GM21737 (cell line): Measurements from ENCODE around the gene SH3RF1.
A peak's percentile ranks its signal among the peaks of the same experiment; 100 is the strongest.
"Not testable (repeated sequence)": the region's sequence is repeated elsewhere in the genome, so short reads cannot be mapped to it uniquely, and the experiment has no call there.

Experiments
- ATAC-seq: cut with Tn5 transposase; IDR thresholded peaks from one replicate; pipeline ENCODE4 v1.9.1; 2021; ENCODE audit warnings: mild to moderate bottlenecking, moderate library complexity; ENCODE audit not compliant: unreplicated experiment

The SH3RF1 gene

DNA sequence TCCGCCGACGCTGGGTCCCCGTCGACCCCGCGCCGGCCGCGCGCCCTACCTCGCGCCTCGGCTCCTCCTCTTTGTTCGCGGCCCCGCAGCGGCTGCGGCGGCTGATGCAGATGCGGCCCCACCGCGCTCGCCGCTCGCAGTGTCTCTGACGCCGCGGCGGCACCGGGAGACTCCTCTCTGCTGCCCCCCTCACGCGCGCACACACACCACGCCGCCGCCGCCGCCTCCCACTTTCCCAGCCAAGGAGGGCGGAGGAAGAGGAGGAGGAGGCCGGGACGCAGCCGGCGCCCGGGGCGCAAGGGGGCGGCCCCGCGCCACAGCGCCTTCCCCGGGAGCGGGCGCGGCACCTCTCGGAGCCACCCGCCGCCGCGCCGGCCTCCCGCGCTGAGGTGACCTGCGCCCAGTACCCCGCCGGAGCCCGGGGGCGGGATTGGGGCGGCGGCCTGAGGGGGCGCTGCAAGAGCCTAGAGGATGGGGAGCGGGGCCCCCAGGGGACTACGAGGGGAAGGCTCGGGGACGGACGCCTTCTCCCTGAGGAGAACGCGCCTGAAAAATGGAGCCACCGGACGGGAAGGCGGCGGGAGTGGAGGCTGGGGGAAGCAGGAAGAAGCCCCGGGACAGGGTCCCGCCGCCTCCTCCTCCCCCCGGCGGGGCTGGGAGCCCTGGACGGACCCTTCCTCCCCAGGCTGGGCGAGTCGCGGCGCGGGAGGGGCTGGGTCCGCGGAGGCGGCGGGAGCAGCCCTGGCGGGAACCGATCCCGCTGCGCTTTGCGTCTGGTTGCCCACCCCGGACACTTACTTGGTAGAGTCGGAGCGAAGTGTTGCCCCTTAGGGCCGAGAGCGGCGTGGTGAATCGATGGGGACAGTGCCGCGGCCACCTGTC is at the start of gene SH3RF1:
TSS of gene SH3RF1 (minus strand) at position 147 of the 882 bp plus-strand sequence. CDS start 1,744 bp downstream, outside the sequence.
- peak; percentile 62 for ATAC-seq

DNA sequence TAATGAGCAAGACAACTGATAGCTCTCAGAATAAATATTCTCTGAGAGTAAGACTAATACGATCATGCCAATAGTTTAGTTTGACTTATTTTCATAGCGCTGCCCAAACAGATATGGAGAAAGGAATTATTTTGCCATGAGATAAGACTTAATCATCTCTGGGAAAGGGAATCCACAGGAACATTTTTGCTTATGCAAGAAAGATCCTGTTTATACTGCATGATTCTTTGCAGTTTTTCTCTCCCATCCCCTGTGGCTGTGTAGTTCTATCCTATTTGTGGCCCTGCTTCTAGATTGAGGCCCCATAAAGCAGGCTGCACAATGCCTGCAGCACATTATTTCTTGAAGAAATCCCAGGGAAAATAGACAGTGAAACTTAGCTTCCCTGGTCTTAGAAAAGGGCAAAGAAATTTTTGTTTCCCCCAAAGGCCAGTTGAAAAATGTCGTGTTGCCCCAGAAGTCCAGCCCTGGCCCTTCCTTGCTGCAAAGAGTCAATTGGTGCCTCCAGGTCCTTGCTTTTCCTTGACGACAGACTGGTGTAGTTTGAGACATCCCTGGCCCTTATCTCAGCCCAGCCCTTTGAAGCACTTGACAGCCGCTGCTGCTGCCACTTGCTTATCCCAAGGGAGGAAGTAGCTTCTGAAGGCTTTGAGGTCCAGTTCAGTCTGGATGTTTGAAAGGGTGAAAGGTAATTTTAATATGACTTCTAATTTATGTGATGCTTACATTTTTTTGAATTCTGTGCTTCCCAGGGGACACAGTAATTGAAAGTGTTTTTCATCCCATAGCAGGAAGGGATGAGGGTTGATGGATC is 45.0 kb upstream of the SH3RF1 start:
- ATAC-seq, result no peak

DNA sequence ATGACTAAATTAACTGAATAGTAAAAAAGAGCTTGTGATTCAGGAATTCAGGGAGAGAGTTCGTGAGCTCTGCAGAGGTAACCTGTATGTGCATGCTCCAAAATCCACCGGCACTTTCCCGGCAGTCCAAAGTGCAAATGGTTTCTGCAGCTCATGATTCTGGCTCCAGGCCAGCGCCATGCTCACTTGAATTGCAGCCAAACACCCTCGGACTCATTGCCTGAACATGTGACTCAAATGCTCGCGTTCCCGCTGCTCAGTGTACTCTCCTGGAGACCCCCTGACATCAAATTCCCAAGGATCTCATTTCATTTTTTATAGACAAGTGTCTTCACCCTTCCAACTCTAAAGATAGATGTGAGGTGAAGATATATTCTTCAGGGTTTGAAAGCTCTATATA is 44.1 kb upstream of the SH3RF1 start:
- ATAC-seq, result no peak

DNA sequence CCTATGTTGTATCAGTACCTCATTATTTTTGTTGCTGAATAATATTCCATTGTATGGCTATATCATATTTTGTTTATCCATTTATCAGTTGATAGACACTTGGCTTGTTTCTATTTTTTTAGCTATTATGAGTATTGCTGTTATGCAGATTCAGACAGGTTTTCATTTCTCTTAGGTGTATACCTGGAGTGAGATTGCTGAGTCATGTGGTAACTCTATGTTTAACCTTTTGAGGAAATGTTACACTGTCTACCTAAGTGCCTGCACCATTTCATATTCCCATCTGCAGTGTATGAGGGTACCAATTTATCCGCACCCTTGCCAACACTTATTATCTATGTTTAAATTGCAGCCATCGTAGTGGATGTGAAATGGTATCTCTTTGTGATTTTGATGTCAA is 43.0 kb upstream of the SH3RF1 start:
- ATAC-seq, result no peak

DNA sequence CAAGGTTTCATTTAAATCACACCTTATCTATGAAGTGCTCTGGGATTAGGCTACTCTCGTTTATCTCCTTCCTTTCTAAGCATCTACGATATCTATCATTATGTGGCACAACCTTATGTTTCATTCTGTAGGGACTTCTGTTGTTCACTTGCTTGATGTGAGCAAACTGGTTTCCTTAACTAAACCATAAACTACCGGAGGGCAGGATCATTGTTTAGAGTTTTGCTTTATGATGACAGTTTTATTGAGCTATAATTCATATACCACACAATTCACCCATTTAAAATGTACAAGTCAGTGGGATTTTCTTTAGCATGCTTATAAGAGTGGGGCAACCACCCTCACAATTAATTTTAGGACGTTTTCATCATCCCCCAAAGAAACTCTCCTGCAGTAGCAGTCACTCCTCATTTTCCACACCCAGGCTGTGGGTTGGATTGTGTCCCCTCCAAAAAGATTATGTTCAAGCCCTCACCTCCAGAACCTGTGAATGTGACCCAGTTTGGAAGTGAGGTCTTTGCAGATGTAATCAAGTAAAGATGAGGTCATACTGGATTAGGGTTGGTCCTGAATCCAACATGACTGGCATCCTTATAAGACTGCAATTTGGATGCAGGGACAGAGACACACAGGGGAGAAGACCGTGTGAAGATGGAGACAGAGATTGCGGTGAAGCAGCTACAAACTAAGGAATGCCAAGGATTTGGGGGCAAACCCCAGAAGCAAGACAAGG is 42.1 kb upstream of the SH3RF1 start:
- ATAC-seq, result no peak

DNA sequence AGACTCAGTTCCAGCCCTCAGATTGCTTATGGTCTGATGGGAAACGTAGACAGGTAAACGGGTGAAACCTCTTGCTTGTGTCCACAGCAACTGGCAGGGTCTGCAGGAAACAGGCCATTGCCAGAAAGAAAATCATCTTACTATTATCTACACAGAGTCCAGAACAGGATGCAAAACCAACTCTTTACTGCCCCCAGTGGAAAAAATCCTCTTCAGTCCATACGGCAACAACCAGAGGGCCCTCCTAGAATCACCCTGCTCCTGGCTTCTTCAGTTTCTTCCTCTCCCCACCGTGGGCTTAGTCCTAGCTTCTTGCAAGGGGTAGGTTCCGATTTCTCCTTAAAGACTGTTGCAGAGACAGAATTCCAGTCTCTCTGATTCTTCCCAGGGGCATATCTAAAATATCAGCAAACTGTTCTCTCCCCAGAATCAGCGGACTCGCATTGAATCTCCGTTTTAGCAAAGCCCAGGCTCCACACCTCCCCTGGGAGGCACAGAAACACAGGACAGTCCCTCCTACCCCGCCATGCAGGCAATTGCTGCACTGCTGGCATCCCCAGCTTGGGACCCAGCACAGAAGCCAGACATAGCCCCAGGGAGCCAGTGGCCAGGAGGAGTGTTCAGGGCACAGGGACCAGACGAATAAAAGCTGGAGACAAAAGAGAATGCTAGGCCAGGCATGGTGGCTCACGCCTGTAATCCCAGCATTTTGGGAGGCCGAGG is 41.0 kb upstream of the SH3RF1 start:
- ATAC-seq, result no peak

DNA sequence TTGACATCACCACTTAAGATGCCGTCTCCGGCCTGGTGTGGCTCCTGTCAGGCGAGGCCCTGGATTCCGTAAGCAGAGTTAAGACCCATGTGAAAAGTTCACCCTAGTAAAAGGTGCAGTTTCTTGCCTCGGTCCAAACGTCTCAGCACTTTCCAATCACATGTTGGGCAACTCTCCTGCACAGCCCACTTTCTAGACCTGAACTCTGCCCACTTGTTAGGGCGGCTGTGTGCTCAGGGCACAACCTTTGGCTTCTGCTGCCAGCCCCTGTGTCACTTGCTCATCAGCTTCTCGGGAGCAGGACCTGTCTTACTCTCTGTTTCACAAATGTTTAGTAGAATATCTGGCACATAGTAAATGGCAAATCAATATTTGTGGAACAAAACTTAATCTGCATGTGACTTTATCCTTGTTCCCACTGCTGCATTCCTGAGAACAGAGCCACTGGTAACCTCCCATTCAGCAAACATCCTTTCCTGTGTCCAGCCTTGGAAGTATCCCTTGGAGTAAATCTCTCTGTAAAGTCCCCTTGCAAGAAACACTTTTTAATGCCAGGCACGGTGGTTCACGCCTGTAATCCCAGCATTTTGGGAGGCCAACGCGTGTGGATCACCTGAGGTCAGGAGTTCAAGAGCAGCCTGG is 38.7 kb upstream of the SH3RF1 start:
- no peak for ATAC-seq

DNA sequence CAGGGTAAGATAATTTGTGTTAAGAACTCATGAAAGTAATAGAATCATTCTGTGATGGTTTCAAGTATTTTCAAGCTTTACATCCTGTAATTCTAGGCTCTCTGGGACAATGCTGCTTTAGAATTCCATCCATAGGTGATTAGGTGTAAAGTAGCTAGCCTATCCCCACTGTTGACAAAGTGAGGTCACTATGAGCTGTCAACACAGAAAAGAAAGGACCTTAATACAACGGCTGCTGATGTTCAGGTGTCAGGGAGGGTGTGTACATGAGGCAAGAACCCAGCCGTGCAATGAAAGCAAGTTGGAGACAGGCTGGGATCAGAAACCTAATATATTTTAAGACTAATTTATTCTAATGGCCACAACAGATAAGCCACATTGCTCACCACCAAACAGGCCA is 36.8 kb upstream of the SH3RF1 start:
- no peak for ATAC-seq

DNA sequence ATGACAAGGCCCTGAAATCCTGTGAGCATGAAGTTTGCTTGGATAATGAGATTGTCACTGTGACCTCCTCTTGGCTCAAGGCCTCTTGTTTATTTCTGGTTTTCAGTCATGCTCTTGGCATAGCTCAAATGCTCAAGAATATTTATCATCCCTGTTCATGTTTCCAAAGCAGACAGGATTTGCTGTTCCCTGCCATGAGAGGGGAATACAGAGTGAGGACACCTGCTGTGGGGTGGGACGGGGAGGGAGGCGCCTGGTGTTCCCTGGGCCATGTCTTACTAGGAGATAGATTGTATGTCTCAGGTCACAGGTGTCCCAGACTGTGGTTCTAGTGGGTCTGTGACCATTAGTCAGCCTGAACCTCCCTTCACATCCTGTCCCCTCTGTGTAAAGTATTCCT is 34.9 kb upstream of the SH3RF1 start:
- ATAC-seq, result no peak

DNA sequence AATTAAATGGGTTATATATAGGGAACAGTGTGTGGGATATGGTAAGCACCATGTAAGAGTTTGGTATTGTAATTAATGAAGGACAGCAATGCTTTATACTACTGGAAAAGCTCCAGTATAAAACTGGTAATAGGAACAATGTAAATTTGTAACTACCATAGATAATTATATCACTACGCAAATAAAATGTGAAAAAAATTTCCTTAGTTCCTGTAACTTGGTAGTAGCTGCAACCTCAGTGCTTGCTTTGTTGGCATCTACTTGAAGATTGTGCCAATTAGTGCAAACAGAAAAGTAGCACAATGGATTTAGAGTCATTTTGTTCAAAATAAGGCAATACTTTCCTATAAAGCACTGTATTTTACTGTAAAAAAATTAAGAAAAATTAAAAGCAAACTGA is 34.4 kb upstream of the SH3RF1 start:
- no peak for ATAC-seq

DNA sequence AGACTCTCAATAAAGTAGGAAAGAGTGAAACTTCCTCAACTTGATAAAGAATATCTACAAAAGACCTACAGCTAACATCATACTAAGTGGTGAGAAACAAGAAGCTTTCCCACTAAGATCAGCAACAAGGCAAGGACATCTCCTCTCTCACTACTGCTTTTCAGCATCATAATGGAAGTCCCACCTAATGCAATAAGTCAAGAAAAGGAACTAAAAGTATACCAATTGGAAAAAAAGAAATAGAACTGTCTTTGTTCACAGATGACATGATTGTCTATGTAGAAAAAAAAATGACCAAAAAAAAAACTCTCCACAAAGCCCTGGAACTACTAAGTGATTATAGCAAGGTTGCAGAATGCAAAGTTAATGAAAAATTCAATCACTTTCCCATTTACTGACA is 25.1 kb upstream of the SH3RF1 start:
- no peak for ATAC-seq

DNA sequence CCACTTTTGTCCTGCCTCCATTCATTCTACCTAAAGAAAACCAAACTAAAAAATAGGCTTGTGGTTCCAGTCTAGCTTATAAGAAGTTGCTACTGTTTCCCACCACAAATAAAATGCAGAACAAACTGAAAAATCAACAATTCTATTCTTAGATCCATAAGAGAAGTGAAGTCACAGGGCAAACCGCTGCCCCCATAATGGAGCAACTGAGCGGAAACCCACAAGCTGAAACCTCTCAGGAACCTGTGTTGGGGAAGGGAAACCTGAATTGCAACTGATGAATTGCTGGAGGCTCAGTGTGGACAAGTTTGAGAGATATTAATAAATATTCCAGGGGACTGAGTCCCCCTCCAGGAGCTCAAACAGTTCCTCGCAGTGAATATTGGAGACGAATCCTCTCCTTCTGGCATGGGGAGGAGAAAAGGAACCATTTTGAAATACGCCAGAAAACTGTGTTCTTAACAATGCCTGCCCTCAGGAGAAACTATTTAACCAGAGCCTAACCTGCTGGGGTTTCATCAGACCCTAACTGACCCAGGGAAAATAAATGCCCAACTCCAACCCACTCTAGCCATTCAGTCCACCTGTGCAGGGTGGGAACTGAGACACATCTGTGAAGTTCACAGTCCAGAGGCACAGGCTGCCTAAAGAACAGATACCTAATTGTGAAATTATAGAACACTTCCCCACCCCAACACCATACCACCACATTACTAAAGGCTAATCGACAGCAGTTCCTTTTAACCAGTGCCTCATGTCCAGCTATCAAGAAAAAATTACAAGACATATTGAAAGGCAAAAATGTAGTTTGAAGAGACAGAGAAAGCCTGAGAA is 22.8 kb upstream of the SH3RF1 start:
- peak; percentile 82 for ATAC-seq

DNA sequence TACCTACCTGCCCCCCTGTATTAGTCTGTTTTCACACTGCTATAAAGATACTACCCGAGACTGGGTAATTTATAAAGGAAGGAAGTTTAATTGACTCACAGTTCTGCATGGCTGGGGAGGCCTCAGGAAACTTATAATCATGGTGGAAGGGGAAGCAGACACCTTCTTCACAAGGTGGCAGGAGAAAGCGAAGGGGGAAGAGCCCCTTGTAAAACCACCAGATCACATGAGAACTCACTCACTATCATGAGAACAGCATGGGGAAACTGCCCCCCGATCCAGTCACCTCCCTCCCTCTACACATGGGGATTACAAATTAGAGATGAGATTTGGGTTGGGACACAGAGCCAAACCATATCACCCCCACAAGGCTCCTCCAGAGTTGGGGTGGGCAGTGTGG is 17.2 kb upstream of the SH3RF1 start:
- not testable (repeated sequence) for ATAC-seq

DNA sequence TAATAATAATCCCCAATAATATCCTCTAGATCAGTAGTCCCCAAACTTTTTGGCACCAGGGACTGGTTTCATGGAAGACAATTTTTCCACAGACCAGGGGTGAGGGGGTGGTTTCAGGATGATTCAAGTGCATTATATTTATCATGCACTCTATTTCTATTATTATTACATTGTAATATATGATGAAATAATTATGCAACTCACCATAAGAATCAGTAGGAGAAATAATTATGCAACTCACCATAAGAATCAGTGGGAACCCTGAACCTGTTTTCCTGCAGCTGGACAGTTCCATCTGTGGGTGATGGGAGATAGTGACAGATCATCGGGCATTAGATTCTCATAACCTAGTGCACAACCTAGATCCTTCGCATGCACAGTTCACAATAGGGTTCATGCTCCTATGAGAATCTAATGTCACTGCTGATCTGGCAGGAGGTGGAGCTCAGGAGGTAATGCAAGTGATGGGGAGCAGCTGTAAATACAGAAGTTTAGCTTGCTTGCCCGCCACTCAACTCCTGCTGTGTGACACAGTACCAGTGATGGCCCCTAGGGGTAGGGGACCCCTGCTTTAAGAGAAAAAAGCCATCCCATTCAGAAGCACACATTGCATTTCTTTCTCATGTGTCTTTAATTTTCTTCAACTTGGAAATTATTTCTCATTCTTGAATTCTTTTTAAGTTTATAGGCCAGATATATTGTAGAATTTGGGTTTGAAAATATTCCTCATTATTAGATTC is 16.0 kb upstream of the SH3RF1 start:
- no peak for ATAC-seq

DNA sequence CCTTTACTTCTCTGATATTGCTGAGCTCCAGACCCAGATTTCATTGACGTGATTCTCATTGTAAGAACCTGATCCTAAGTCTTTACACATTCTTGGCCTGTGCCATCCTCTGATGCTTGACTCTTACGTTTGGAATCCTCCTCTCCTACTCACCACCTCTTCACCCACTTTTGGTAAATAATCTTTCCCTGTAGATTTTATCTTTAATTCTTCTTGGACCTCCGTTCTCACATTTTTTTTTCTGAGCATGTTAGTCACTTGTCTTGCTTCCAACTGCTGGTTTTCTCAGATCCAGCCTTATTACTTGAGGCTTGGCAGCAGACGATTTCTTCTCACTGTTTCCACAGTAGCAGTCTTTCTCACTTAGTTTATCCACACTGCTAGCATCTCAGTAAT is 12.4 kb upstream of the SH3RF1 start:
- no peak for ATAC-seq

DNA sequence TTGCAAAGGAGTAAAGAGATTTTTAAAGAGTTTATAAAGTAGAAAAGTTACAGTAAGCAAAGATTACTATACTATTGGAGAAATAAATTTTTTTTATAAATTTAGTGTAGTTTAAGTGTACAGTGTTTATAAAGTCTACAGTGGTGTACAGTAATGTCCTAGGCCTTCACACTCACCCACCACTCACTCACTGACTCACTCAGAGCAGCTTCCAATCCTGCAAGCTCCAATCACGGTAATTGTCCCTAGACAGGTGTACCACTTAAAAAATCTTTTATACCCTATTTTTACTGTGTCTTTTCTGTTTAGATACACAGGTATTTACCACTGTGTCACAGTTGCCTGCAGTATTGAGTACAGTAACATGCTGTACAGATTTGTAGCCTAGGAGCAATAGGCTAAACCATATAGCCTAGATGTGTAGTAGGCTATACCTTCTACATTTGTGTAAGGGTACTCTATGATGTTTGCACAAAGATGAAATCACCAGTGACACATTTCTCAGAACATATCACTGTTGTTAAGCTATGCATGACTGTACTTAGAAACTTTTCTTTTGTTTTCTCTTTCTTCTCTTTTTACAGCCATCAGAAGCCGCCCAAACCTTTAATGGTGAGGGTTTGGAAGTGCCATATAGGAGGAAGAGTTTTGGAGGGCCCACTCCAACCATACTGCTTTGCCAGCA is 11.8 kb upstream of the SH3RF1 start:
- no peak for ATAC-seq

DNA sequence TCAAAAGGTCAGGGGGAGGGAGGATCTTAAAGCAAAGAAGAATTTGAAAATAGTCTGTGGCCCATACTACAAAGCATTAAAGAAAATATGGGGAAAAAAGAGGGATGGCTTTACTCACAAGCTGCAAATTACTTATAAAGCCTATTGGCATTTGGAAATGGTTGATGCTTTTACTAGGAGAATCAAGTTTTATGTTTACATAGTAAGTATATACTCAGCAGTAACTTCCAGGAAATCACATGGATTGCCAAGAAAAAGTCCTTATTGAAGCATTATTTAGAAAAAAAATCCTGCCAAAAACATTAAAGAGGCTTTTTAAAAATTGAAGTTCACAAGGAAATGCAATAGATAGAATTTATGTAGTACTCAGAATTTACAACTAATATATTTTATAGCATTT is 8.4 kb upstream of the SH3RF1 start:
- no peak for ATAC-seq

DNA sequence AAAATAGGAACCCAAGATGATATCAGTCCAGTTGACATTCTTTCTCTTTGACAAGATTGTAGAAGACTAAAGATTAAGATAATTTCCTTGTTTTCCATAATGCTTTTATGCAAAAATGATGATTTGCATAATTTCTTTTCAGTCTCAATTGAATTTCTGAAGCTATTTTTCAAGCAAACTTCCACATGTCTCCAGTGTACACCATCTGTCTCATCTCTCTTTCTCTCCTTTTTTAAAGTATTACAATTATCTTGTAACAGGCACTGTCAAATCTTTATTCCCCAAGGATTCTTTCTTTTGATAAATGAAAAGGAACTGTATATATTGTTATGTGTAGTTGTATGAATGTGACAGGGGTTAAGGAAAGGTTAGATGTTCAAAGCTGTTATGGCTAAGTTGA is 7.9 kb upstream of the SH3RF1 start:
- ATAC-seq, result no peak
